NCI-H1048 (cell line): Measurements from ENCODE around the gene SLC7A14.

Experiments
- DNase-seq: peaks from one replicate; lab custom pipeline; 2025; lab: John Stamatoyannopoulos, UW

SLC7A14 gene

GRCh38 chr3:170426240-170426797, 159.6 kb downstream of the SLC7A14 start:
- no peak for DNase-seq

- no peak for DNase-seq
Observed at GRCh38 chr3:170425491-170426239, 160.2 kb downstream of the SLC7A14 start.

GRCh38 chr3:170424879-170425278, 161.0 kb downstream of the SLC7A14 start:
- no peak for DNase-seq

DNA sequence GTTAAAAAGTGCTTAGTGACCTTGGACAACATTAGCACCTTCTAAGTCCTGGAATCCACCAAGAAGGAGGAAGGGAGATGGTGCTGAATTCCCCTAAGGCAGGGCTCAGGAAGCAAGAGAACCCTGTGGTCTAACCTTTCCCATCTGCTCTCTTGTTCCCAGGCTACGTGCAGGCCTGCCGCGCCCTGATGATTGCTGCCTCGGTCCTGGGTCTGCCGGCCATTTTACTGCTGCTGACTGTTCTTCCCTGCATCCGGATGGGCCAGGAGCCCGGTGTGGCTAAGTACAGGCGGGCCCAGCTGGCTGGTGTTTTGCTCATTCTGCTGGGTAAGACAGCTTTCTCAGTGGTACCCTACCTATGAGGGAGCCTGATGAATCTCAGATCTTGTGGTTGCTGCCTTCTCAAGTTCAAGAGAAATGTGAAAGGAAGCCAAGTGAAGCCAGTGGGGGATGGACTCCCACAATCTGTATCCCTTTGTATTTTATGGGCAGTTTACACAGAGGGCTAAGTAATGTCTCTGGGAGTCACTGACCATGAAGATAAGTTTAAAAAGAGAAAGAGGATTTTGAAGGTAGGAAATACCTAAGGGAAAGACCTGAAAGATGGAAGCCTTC, 162.8 kb downstream of the SLC7A14 start:
- DNase-seq = no peak

- DNase-seq = no peak
Observed at GRCh38 chr3:170421758-170422157, 164.1 kb downstream of the SLC7A14 start.

GRCh38 chr3:170421111-170421641, 164.7 kb downstream of the SLC7A14 start:
- no peak for DNase-seq

DNA sequence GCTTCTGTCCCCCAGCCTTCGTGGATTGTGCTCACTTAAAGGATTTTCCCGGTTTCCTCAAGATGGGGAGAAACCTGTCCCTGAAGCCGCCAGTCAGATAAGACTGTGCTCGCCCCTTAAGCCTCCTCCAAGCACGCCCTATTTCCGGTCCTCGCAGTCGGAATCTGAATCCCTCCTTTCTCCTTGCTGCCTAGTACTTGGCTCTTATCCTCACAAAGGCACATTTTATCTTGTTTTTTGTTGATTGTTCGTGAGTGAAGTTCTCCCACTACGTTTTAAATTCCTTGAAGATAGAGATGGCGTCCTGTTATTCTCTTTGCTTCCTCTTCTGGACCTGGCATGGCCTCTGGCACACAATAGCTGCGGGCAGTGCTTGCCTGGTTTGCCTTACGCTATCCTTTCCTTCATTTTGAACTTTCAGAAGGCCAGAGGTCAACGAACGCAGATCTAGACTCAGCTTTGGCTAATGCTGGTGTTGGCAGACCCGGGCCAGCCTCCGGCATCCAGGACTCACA, 165.5 kb downstream of the SLC7A14 start:
- DNase-seq = no peak

DNA sequence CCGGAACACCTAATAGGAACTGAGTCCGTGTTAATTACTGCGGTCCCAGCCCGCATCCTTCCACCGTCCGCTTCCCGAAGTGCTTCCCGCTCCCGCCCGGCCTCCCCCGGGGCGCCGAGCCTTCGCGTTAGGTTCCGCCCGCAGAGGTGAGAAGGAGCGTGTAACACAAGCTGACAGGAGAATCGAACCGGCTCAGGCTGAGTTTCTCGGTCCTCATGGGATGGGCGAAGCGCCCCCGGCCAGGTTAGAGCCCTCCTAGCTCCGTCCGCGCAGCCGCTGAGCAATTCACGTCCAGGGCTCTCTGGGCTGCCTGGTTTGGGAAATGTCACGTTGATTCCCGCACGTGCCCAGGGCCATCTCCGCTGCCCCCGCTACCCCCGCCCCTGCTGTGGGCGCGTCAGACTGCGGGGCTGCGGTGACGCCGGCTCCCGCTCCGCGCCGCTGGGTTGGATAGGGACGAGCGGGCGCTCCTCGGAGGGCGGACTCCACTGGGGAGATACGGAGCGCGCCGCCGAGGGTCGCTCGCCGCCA, 166.3 kb downstream of the SLC7A14 start:
- no peak for DNase-seq

GRCh38 chr3:170418422-170419398, 167.2 kb downstream of the SLC7A14 start, which contains the start of gene CLDN11:
CLDN11 (plus strand) TSS chr3:170418868; CDS start chr3:170419067, 199 bp downstream.
- DNase-seq = no peak

DNA sequence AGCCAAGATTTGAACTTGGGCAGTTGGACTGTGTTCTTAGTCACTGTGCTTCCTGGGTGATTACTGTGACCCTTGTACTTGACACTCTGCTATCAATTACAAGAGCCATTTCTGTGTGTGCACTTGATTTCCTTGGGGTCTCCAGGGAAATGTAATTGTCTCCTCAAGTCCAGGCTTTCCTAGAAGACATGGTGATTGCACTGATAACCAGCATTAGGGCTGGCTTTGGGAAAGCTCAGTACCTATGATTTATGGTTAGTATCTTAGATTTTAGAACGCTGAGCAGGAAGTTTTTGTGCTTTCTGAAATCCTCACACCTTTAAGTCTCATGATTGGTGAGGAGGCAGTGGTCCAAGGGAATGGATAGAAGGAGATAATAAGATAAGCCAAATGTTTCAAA, 168.8 kb downstream of the SLC7A14 start:
- no peak for DNase-seq

GRCh38 chr3:170414202-170414663, 171.6 kb downstream of the SLC7A14 start:
- peak; percentile 10 for DNase-seq

- no peak for DNase-seq
Observed at GRCh38 chr3:170413291-170413690, 172.6 kb downstream of the SLC7A14 start.

DNA sequence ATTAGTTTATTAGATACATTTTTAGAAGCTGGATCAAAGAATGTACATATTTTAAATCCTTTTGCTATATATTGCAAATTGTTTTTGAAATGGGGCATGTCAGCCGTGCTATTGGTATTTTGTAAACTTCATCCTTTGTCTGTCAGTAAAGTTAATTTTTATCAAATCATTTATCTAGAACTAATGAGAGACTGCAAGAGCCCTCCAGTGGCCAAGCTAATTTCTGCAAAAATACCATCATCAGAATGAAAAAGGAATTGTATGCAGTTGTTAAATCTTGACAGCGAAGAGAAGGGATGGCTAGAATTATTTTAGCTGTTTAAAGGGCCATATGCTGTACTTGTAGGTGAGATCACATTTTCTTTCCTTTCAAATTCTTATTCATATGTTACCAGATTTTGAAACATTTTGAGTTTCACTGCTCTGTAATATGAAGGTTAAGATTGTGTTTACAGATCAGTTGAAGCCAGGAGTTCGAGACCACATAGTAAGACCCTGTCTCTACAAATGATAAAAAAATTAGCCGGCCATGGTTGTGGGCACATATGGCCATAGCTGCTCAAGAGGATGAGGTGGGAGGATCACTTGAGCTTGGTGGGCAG, 175.3 kb downstream of the SLC7A14 start:
- no peak for DNase-seq
